HEK293 (cell line): ENCODE data around the gene BORCS8.
A peak's percentile ranks its signal among the peaks of the same experiment; 100 is the strongest.

Experiments used
- CTCF ChIA-PET: fragments of 350-600 bp; formaldehyde crosslinking; extraction: SDS; loops from one replicate; lab custom pipeline; 2021; ENCODE audit warnings: antibody characterized with exemption; lab: Yijun Ruan, JAX
- POLR2A ChIA-PET: fragments of 300-600 bp; formaldehyde crosslinking; extraction: SDS; loops from one replicate; lab custom pipeline; 2020; ENCODE audit warnings: antibody characterized with exemption, inconsistent platforms; lab: Yijun Ruan, JAX
- H3K27ac ChIP-seq: fragments of 200-500 bp; sonication (Bioruptor generic); 2 replicates; pipeline ENCODE4 v1.5.1; 2014; ENCODE audit warnings: low read depth, low read length, control low read depth, inconsistent platforms; ENCODE audit errors: extremely low read depth
- H3K36me3 ChIP-seq, 2 experiments: fragments of 200-500 bp in 1 of 2; sonication (Bioruptor generic) in 1 of 2; 1 replicate in 1 of 2; 2 replicates in 1 of 2; pipeline ENCODE4 v1.5.1; 2014 to 2017; ENCODE audit warnings: inconsistent platforms in 2 of 2, low read length in 2 of 2; ENCODE audit not compliant: control insufficient read depth in 2 of 2, insufficient read depth in 1 of 2
- H3K4me1 ChIP-seq: fragments of 200-500 bp; sonication (Bioruptor generic); 2 replicates; pipeline ENCODE4 v1.5.1; 2014; ENCODE audit warnings: mild to moderate bottlenecking, low read length, inconsistent platforms; ENCODE audit not compliant: control insufficient read depth, insufficient read depth
- H3K4me3 ChIP-seq: 2 replicates; pipeline ENCODE4 v1.5.1; 2011; ENCODE audit warnings: low read depth, mild to moderate bottlenecking, control low read depth, low read length, moderate library complexity
- H3K9me3 ChIP-seq: fragments of 200-500 bp; sonication (Bioruptor generic); 2 replicates; pipeline ENCODE4 v1.5.1; 2014; ENCODE audit warnings: low read depth, low read length, inconsistent platforms; ENCODE audit not compliant: control insufficient read depth, insufficient read depth
- BCL11B ChIP-seq: fragments of 450-650 bp; formaldehyde crosslinking; IDR thresholded peaks from 2 replicates; pipeline ENCODE4 v1.5.1; 2016; ENCODE audit warnings: low read depth, missing biosample characterization, missing genetic modification characterization
- HOXD13 ChIP-seq: sonication (generic); formaldehyde crosslinking; IDR thresholded peaks from 2 replicates; pipeline ENCODE4 v1.8.0; 2022; ENCODE audit warnings: missing genetic modification reagents, borderline replicate concordance
- IKZF3 ChIP-seq: fragments of 450-650 bp; IDR thresholded peaks from 2 replicates; pipeline ENCODE4 v1.5.0; 2018; ENCODE audit warnings: missing biosample characterization, mild to moderate bottlenecking, missing genetic modification characterization, moderate library complexity
- KLF10 ChIP-seq: fragments of 450-650 bp; IDR thresholded peaks from 2 replicates; pipeline ENCODE4 v1.5.1; 2018; ENCODE audit warnings: missing biosample characterization, mild to moderate bottlenecking, missing genetic modification characterization
- PRDM1 ChIP-seq: fragments of 450-650 bp; formaldehyde crosslinking; IDR thresholded peaks from 2 replicates; pipeline ENCODE4; 2016; ENCODE audit warnings: missing biosample characterization, missing genetic modification characterization
- SALL2 ChIP-seq: fragments of 450-650 bp; formaldehyde crosslinking; IDR thresholded peaks from 2 replicates; pipeline ENCODE4 v1.5.0; 2017; ENCODE audit warnings: missing biosample characterization, mild to moderate bottlenecking, missing genetic modification characterization, borderline replicate concordance
- SETDB1 ChIP-seq: IDR thresholded peaks from one replicate; pipeline ENCODE4 v1.6.1; 2017; ENCODE audit warnings: mild to moderate bottlenecking, low read length, moderate library complexity, mixed read lengths; ENCODE audit not compliant: insufficient read length
- SP7 ChIP-seq: fragments of 450-650 bp; formaldehyde crosslinking; IDR thresholded peaks from 2 replicates; pipeline ENCODE4 v1.5.1; 2016; ENCODE audit warnings: missing biosample characterization, missing genetic modification characterization
- TRIM28 ChIP-seq: IDR thresholded peaks from 2 replicates; pipeline ENCODE4 v1.6.1; 2011; ENCODE audit warnings: low read length, control low read depth, borderline replicate concordance
- ZBTB1 ChIP-seq: fragments of 450-650 bp; formaldehyde crosslinking; IDR thresholded peaks from 2 replicates; pipeline ENCODE4 v1.5.1; 2016; ENCODE audit warnings: missing biosample characterization, missing genetic modification characterization
- ZBTB21 ChIP-seq: fragments of 450-650 bp; formaldehyde crosslinking; IDR thresholded peaks from 2 replicates; pipeline ENCODE4 v1.5.1; 2017; ENCODE audit warnings: missing biosample characterization, missing genetic modification characterization
- ZNF114 ChIP-seq: fragments of 450-650 bp; formaldehyde crosslinking; IDR thresholded peaks from 2 replicates; pipeline ENCODE4 v1.5.0; 2017; ENCODE audit warnings: missing biosample characterization, missing genetic modification characterization
- ZNF280C ChIP-seq: fragments of 450-650 bp; formaldehyde crosslinking; IDR thresholded peaks from 2 replicates; pipeline ENCODE4 v1.5.1; 2016; ENCODE audit warnings: missing biosample characterization, missing genetic modification characterization
- ZNF324 ChIP-seq: fragments of 450-650 bp; formaldehyde crosslinking; IDR thresholded peaks from 2 replicates; pipeline ENCODE4 v1.5.1; 2016; ENCODE audit warnings: missing biosample characterization, missing genetic modification characterization
- ZNF530 ChIP-seq: fragments of 450-650 bp; formaldehyde crosslinking; IDR thresholded peaks from 2 replicates; pipeline ENCODE4 v1.5.1; 2016; ENCODE audit warnings: low read depth, missing biosample characterization, missing genetic modification characterization
- ZNF610 ChIP-seq: fragments of 450-650 bp; formaldehyde crosslinking; IDR thresholded peaks from 2 replicates; pipeline ENCODE4 v1.5.1; 2016; ENCODE audit warnings: missing biosample characterization, missing genetic modification characterization, borderline replicate concordance
- ZNF701 ChIP-seq: fragments of 450-650 bp; formaldehyde crosslinking; IDR thresholded peaks from 2 replicates; pipeline ENCODE4 v1.5.1; 2016; ENCODE audit warnings: missing biosample characterization, missing genetic modification characterization
- ZNF747 ChIP-seq: fragments of 450-650 bp; formaldehyde crosslinking; IDR thresholded peaks from 2 replicates; pipeline ENCODE4 v1.5.1; 2016; ENCODE audit warnings: missing biosample characterization, missing genetic modification characterization
- ZNF768 ChIP-seq: fragments of 450-650 bp; formaldehyde crosslinking; IDR thresholded peaks from 2 replicates; pipeline ENCODE4 v1.5.1; 2018; ENCODE audit warnings: missing biosample characterization, mild to moderate bottlenecking, missing genetic modification characterization
- TF ChIP-seq, protein P1 (sequence below): fragments of 450-650 bp; formaldehyde crosslinking; IDR thresholded peaks from 2 replicates; pipeline ENCODE4 v1.5.1; 2016; ENCODE audit warnings: missing biosample characterization, missing genetic modification characterization
- TF ChIP-seq, protein P2 (sequence below): fragments of 450-650 bp; formaldehyde crosslinking; IDR thresholded peaks from 2 replicates; pipeline ENCODE4 v1.5.1; 2017; ENCODE audit warnings: missing biosample characterization, missing genetic modification characterization

BORCS8 gene

DNA sequence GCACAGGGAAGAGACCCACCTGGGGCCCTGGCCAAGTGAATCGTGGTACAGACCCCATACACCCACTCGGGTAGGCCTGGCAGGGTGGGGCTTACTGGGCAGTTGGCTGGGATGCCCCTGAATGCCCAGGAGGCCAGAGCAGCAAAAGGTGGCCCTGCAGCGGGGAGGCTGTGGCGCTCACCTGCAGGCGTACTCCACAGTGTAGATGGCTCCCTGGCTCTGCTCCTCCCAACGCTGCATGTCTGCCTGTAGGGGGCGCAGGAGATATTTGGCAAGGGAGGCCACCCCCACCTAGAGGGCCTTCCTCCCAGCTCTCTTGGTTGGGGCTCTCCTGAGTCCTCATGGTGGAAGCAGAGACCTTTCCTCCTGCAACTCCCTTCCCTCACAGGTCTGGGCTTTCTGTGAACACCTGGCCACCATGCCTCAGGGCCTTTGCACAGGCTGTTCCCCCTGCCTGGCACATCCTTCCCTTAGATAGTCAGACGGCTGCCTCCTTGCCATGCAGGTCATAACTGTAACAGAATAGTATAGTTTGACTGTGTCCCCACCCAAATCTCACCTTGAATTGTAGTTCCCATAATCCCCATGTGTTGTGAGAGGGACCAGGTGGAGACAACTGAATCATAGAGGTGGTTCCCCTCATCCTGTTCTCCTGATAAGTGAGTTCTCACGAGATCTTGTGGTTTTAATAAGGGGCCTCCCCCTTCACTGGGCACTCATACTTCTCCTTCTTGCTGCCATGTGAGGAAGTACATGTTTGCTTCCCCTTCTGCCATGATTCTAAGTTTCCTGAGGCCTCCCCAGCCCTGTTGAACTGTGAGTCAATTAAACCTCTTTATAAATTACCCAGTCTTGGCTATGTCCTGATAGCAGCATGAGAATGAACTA, 5.9 kb downstream of the BORCS8 start (continued):
- no peak for TF ChIP-seq ZBTB21 (tag by site-specific recombination)
- TF ChIP-seq, protein P1, sequence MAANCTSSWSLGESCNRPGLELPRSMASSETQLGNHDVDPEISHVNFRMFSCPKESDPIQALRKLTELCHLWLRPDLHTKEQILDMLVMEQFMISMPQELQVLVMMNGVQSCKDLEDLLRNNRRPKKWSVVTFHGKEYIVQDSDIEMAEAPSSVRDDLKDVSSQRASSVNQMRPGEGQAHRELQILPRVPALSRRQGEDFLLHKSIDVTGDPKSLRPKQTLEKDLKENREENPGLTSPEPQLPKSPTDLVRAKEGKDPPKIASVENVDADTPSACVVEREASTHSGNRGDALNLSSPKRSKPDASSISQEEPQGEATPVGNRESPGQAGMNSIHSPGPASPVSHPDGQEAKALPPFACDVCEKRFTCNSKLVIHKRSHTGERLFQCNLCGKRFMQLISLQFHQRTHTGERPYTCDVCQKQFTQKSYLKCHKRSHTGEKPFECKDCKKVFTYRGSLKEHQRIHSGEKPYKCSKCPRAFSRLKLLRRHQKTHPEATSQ: peak; percentile 60; the same call in 1 of the 2 replicates
- TF ChIP-seq SP7 (tag by site-specific recombination): no peak

- Histone ChIP-seq H3K27ac (no peak overlapping the region), H3K4me3 (no peak overlapping the region), H3K36me3 (peaks cover 0 to 34% of the 10 kb centered on the region in 2 experiments; a peak in 2 of 3 replicates), H3K9me3 (no peaks in the 10 kb centered on the region), H3K4me1 (no peaks in the 10 kb centered on the region)
- ChIA-PET CTCF (interaction anchor here (0.7 kb wide), 1 partner anchor 672 kb away, joined by 3 read pairs; no protein-coding TSS in a partner anchor), POLR2A (no interaction called here)
- TF ChIP-seq PRDM1 (no peak), HOXD13 (CRISPR knock-in tag) (no peak), SALL2 (no peak), IKZF3 (tag by site-specific recombination) (no peak), BCL11B (tag by site-specific recombination) (no peak), ZNF610 (tag by site-specific recombination) (no peak), ZNF747 (tag by site-specific recombination) (no peak)
- TF ChIP-seq, protein P2, sequence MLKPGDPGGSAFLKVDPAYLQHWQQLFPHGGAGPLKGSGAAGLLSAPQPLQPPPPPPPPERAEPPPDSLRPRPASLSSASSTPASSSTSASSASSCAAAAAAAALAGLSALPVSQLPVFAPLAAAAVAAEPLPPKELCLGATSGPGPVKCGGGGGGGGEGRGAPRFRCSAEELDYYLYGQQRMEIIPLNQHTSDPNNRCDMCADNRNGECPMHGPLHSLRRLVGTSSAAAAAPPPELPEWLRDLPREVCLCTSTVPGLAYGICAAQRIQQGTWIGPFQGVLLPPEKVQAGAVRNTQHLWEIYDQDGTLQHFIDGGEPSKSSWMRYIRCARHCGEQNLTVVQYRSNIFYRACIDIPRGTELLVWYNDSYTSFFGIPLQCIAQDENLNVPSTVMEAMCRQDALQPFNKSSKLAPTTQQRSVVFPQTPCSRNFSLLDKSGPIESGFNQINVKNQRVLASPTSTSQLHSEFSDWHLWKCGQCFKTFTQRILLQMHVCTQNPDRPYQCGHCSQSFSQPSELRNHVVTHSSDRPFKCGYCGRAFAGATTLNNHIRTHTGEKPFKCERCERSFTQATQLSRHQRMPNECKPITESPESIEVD (tag by site-specific recombination): no peak
These were observed 10.4 kb downstream of the BORCS8 start for GRCh38 chr19:19181488-19181998.

GRCh38 chr19:19179548-19180441, 12.2 kb downstream of the BORCS8 start:
- CTCF ChIA-PET: no interaction called here

GRCh38 chr19:19176950-19177349, 15.0 kb downstream of the BORCS8 start:
- peaks cover 0 to 19% of the 10 kb centered on the region in 2 experiments; a peak in 2 of 3 replicates for H3K36me3 ChIP-seq
- POLR2A ChIA-PET: interaction anchor here (1.1 kb wide), 1 partner anchor 15 kb away, joined by 3 read pairs; the partner anchor contains the start of genes BORCS8 and RFXANK
- TF ChIP-seq ZNF530 (tag by site-specific recombination) (no peak), ZNF324 (no peak), KLF10 (no peak), ZNF280C (tag by site-specific recombination) (no peak)

More at GRCh38 chr19:19179548-19180441, 12.2 kb downstream of the BORCS8 start:
- no peak overlapping the region for H3K4me3 ChIP-seq
- POLR2A ChIA-PET: no interaction called here
- H3K9me3 ChIP-seq: no peaks in the 10 kb centered on the region
- TF ChIP-seq TRIM28 (peak; percentile 36; the same call in 1 of the 2 replicates), ZNF701 (tag by site-specific recombination) (no peak), ZNF768 (tag by site-specific recombination) (0 out of 2 replicates have a peak, but pooled peaks have one; percentile 28), ZNF114 (tag by site-specific recombination) (no peak), SETDB1 (no peak), ZBTB1 (tag by site-specific recombination) (no peak)
- H3K4me1 ChIP-seq: no peaks in the 10 kb centered on the region
- H3K36me3 ChIP-seq: peaks cover 0 to 27% of the 10 kb centered on the region in 2 experiments; a peak in 2 of 3 replicates
- no peak overlapping the region for H3K27ac ChIP-seq

More at GRCh38 chr19:19176950-19177349, 15.0 kb downstream of the BORCS8 start:
- Histone ChIP-seq H3K27ac (no peak overlapping the region), H3K9me3 (no peaks in the 10 kb centered on the region), H3K4me1 (no peaks in the 10 kb centered on the region), H3K4me3 (no peak overlapping the region)
- CTCF ChIA-PET: interaction anchor here (0.7 to 2.8 kb wide), 5 partner anchors 8 to 48 kb away, joined by 3 to 41 read pairs (median 4); no protein-coding TSS in a partner anchor
